Measurements from ENCODE around the gene YJEFN3. TPM values are rescaled to one million over a fixed set of nuclear protein-coding genes. Genes with fewer than 3 reads are reported as not detected.

Gene YJEFN3
- total and polyA plus RNA-seq, 2 donors (not counting 3 experiments of a cell fraction or from before 2014, with no cell fraction given), result 1.9 to 2.1 TPM

- Histone ChIP-seq H2AFZ (ENCODE audit: low read depth, low read length) (no peak overlapping the region), H3K4me3 (replicated peaks in 1 of 3; ENCODE audit: insufficient read depth in 1 of 3, low read depth in 1 of 3, low read length in 3 of 3) (no peak overlapping the region), H3K9me1 (replicated peaks; ENCODE audit: control insufficient read depth, extremely low read depth, insufficient read depth, low read length) (no peaks in the 10 kb centered on the region), H3K9ac (replicated peaks; ENCODE audit: extremely low read depth, insufficient read depth, low read length) (no peak overlapping the region), H3K36me3 (ENCODE audit: control insufficient read depth in 2 of 2, extremely low read depth in 1 of 2, insufficient read depth in 2 of 2, low read length in 2 of 2) (peaks cover 13 to 67% of the 10 kb centered on the region in 2 experiments), H3K27me3 (ENCODE audit: control insufficient read depth in 2 of 2, insufficient read depth in 2 of 2, low read length in 2 of 2) (no peaks in the 10 kb centered on the region), H3K4me1 (ENCODE audit: control insufficient read depth, extremely low read depth, insufficient read depth, low read length) (no peaks in the 10 kb centered on the region), H3K79me2 (ENCODE audit: control insufficient read depth, insufficient read depth, low read length) (peaks cover 2% of the 10 kb centered on the region), H3K27ac (ENCODE audit: insufficient read depth, low read depth, low read length) (no peak overlapping the region), H3K9me3 (replicated peaks; ENCODE audit: control insufficient read depth, insufficient read depth, low read length) (no peaks in the 10 kb centered on the region), H3K4me2 (ENCODE audit: insufficient read depth, low read length) (no peak overlapping the region), H4K20me1 (replicated peaks; ENCODE audit: control insufficient read depth, extremely low read depth, insufficient read depth, low read length) (no peaks in the 10 kb centered on the region)
- dilution Hi-C loops (cut with MboI; ENCODE audit: extremely low pct_ligation_motif_present, low sequenced_read_pairs), result no loop called here
- intact Hi-C loops (cut with micrococcal nuclease), result no loop called here
- CTCF ChIA-PET, result interaction anchor here (0.7 kb wide), 1 partner anchor 157 kb away, joined by 3 read pairs; no protein-coding TSS in a partner anchor
- FAIRE-seq (no peak), DNase-seq (ENCODE audit: low read depth, low spot score) (no peak)
- POLR2A ChIA-PET, result no interaction called here
- TF ChIP-seq FOS (IDR thresholded peaks at IDR 0.05; ENCODE audit: borderline replicate concordance, insufficient read depth, low read length) (no peak), MYC (IDR thresholded peaks at IDR 0.05; ENCODE audit: low read depth, low read length) (no peak), POLR2AphosphoS5 (IDR thresholded peaks at IDR 0.05; ENCODE audit: insufficient read depth, low read depth, low read length) (no peak), POLR2A (IDR thresholded peaks at IDR 0.05; ENCODE audit: low read depth, low read length) (no peak)
- TF ChIP-seq, protein P1, sequence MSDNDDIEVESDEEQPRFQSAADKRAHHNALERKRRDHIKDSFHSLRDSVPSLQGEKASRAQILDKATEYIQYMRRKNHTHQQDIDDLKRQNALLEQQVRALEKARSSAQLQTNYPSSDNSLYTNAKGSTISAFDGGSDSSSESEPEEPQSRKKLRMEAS (IDR thresholded peaks at IDR 0.05; ENCODE audit: insufficient read depth, insufficient read length), result no peak
- TF ChIP-seq, protein P2, sequence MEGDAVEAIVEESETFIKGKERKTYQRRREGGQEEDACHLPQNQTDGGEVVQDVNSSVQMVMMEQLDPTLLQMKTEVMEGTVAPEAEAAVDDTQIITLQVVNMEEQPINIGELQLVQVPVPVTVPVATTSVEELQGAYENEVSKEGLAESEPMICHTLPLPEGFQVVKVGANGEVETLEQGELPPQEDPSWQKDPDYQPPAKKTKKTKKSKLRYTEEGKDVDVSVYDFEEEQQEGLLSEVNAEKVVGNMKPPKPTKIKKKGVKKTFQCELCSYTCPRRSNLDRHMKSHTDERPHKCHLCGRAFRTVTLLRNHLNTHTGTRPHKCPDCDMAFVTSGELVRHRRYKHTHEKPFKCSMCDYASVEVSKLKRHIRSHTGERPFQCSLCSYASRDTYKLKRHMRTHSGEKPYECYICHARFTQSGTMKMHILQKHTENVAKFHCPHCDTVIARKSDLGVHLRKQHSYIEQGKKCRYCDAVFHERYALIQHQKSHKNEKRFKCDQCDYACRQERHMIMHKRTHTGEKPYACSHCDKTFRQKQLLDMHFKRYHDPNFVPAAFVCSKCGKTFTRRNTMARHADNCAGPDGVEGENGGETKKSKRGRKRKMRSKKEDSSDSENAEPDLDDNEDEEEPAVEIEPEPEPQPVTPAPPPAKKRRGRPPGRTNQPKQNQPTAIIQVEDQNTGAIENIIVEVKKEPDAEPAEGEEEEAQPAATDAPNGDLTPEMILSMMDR (IDR thresholded peaks at IDR 0.05; ENCODE audit: extremely low read depth in 1 of 2, insufficient read depth in 1 of 2, low read depth in 1 of 2, low read length in 2 of 2), result no peak
- BruUV-seq (replicated peaks), result no TSS peak
These were observed 29.3 kb upstream of the YJEFN3 start for GRCh38 chr19:19499272-19499995.
